Liver (tissue), 9 donors: ENCODE results near the gene ABHD18. TPM values are rescaled to one million over a fixed set of nuclear protein-coding genes. Genes with fewer than 3 reads are reported as not detected.
"Not testable (repeated sequence)": the region's sequence is repeated elsewhere in the genome, so short reads cannot be mapped to it uniquely, and the experiment has no call there.

Experiments
- DNase-seq: peaks from one replicate; pipeline ENCODE4 v3.0.0-alpha.2; 2017; ENCODE audit warnings: low spot score
- H3K27ac ChIP-seq, 2 donors: one replicate each; pipeline ENCODE4 v1.7.0; 2013; ENCODE audit warnings: inconsistent platforms in 2 of 2, low read length in 2 of 2, control low read depth in 1 of 2, low read depth in 1 of 2, mild to moderate bottlenecking in 1 of 2
- H3K27me3 ChIP-seq, 4 donors: one replicate each; pipeline versions ENCODE4 v1.6.1 to v1.7.0; 2013; ENCODE audit warnings: low read length in 3 of 4, inconsistent platforms in 1 of 4, mild to moderate bottlenecking in 1 of 4, moderate library complexity in 1 of 4; ENCODE audit not compliant: control insufficient read depth in 4 of 4, insufficient read depth in 4 of 4
- H3K36me3 ChIP-seq, 4 donors: one replicate each; pipeline versions ENCODE4 v1.6.1 to v1.7.0; 2013; ENCODE audit warnings: low read length in 3 of 4, mild to moderate bottlenecking in 3 of 4, low read depth in 1 of 4, moderate library complexity in 1 of 4; ENCODE audit not compliant: control insufficient read depth in 4 of 4, insufficient read depth in 3 of 4
- H3K4me1 ChIP-seq, 4 donors: one replicate each; pipeline versions ENCODE4 v1.6.1 to v1.7.0; 2013; ENCODE audit warnings: low read length in 3 of 4, mild to moderate bottlenecking in 3 of 4, moderate library complexity in 1 of 4; ENCODE audit not compliant: control insufficient read depth in 4 of 4, insufficient read depth in 4 of 4
- H3K4me3 ChIP-seq, 3 donors: one replicate each; pipeline versions ENCODE4 v1.6.1 to v1.7.0; 2013; ENCODE audit warnings: low read length in 3 of 3, control low read depth in 1 of 3, low read depth in 1 of 3, mild to moderate bottlenecking in 1 of 3
- H3K9ac ChIP-seq, 2 donors: one replicate each; pipeline ENCODE4 v1.7.0; 2013; ENCODE audit warnings: low read length in 2 of 2, mild to moderate bottlenecking in 2 of 2, moderate library complexity in 2 of 2, control low read depth in 1 of 2, low read depth in 1 of 2
- H3K9me3 ChIP-seq, 4 donors: one replicate each; pipeline versions ENCODE4 v1.6.1 to v1.7.0; 2013; ENCODE audit warnings: low read length in 3 of 4; ENCODE audit not compliant: control insufficient read depth in 4 of 4
- ATF3 ChIP-seq: IDR thresholded peaks from 2 replicates; pipeline ENCODE4 v1.6.1; 2016; ENCODE audit warnings: antibody characterized with exemption
- CTCF ChIP-seq: fragments of 150-350 bp; IDR thresholded peaks from 2 replicates; pipeline ENCODE4 v1.5.1; 2017; ENCODE audit warnings: improper control_type of control experiment, low read depth, low read length; ENCODE audit not compliant: missing input control
- FOXA1 ChIP-seq: IDR thresholded peaks from 2 replicates; pipeline ENCODE4 v1.6.1; 2016; ENCODE audit warnings: antibody characterized with exemption
- GABPA ChIP-seq, 2 donors: IDR thresholded peaks in 1 of 2; conservative IDR thresholded peaks in 1 of 2; 2 replicates each; pipeline ENCODE4 v1.6.1; 2016; ENCODE audit warnings: antibody characterized with exemption in 2 of 2, mild to moderate bottlenecking in 1 of 2, moderate library complexity in 1 of 2
- HNF4A ChIP-seq, 2 donors: conservative IDR thresholded peaks; 2 replicates each; pipeline ENCODE4 v1.6.1; 2016; ENCODE audit warnings: antibody characterized with exemption in 2 of 2, mild to moderate bottlenecking in 2 of 2
- HNF4G ChIP-seq: IDR thresholded peaks from 2 replicates; pipeline ENCODE4 v1.6.1; 2016; ENCODE audit warnings: antibody characterized with exemption
- NR2F2 ChIP-seq: IDR thresholded peaks from 2 replicates; pipeline ENCODE4 v1.6.1; 2016; ENCODE audit warnings: antibody characterized with exemption
- RAD21 ChIP-seq, 2 donors: IDR thresholded peaks; 2 replicates each; pipeline ENCODE4 v1.6.1; 2016; ENCODE audit warnings: antibody characterized with exemption in 2 of 2, mild to moderate bottlenecking in 2 of 2
- REST ChIP-seq: IDR thresholded peaks from 2 replicates; pipeline ENCODE4 v1.6.1; 2016; ENCODE audit warnings: antibody characterized with exemption, mild to moderate bottlenecking
- RXRA ChIP-seq, 2 donors: IDR thresholded peaks; 2 replicates each; pipeline ENCODE4 v1.6.1; 2017 to 2018; ENCODE audit warnings: antibody characterized with exemption in 2 of 2, mild to moderate bottlenecking in 1 of 2
- SP1 ChIP-seq: IDR thresholded peaks from 2 replicates; pipeline ENCODE4 v1.6.1; 2018; ENCODE audit warnings: antibody characterized with exemption, mild to moderate bottlenecking
- TAF1 ChIP-seq: conservative IDR thresholded peaks from 2 replicates; pipeline ENCODE4 v1.6.1; 2016; ENCODE audit warnings: antibody characterized with exemption, mild to moderate bottlenecking
- YY1 ChIP-seq: IDR thresholded peaks from 2 replicates; pipeline ENCODE4 v1.6.1; 2016; ENCODE audit warnings: antibody characterized with exemption, mild to moderate bottlenecking
- WGBS: extraction: QIAGEN DNeasy Blood & Tissue Kit; methylation state at CpG from one replicate; pipeline ENCODE4 v1.1.7; 2013; 5-methylcytosine and 5-hydroxymethylcytosine counted together
- polyA plus RNA-seq, 2 donors: library from polyadenylated mRNA; stranded (reverse) in 1 of 2; unstranded in 1 of 2; fragments of 200-250 nt in 1 of 2; fragments of >200 nt in 1 of 2; fragmentation: Nextera tagmentation in 1 of 2; extraction: Ambion mirVana in 1 of 2; gene quantifications; one replicate each; pipeline versions ENCODE4 v1.2.1 to v1.2.3, GENCODE V29; 2013 to 2015
- total RNA-seq, 2 donors: library from RNA; depleted of rRNA; stranded (reverse); fragments of >200 nt; gene quantifications; one replicate each; pipeline ENCODE4 v1.2.3, GENCODE V29; 2014
- donor health status: healthy.
- donor health status: healthy.
- donor health status: healthy.
- donor health status: healthy.
- donor health status: healthy.

Gene ABHD18
- total and polyA plus RNA-seq, 4 donors: 3.9 to 14.1 (median 8.5) TPM

GRCh38 chr4:127922226-127922625 lies 43.0 kb upstream of the ABHD18 start:
- no peak overlapping the region for H3K27ac ChIP-seq
- 100% methylated on average over 2 of the region's 2 CpGs for WGBS
- no peak overlapping the region for H3K9ac ChIP-seq
- H3K9me3 ChIP-seq: no peaks in the 10 kb centered on the region
- H3K27me3 ChIP-seq: no peaks in the 10 kb centered on the region
- H3K4me1 ChIP-seq: no peaks in the 10 kb centered on the region
- DNase-seq: no peak
- no peak overlapping the region for H3K4me3 ChIP-seq
- TF ChIP-seq YY1 (no peak), REST (no peak)
- H3K36me3 ChIP-seq: peaks cover 7 to 19% (median 15%) of the 10 kb centered on the region in 4 donors

GRCh38 chr4:127925720-127926119 lies 39.5 kb upstream of the ABHD18 start:
- H3K27ac ChIP-seq, H3K9me3 ChIP-seq, H3K9ac ChIP-seq, DNase-seq, H3K4me1 ChIP-seq, H3K4me3 ChIP-seq, H3K27me3 ChIP-seq: not testable (repeated sequence)
- peaks cover 6 to 15% (median 10%) of the 10 kb centered on the region in 4 donors for H3K36me3 ChIP-seq
- 96% methylated on average over 2 of the region's 2 CpGs for WGBS

GRCh38 chr4:127930175-127930574 lies 35.0 kb upstream of the ABHD18 start:
- TF ChIP-seq RAD21 (IDR thresholded peaks at IDR 0.05): no peak
- TF ChIP-seq YY1: no peak
- TF ChIP-seq HNF4G: no peak
- TF ChIP-seq SP1: no peak
- TF ChIP-seq HNF4A (conservative IDR thresholded peaks at IDR 0.05): no peak
- TF ChIP-seq FOXA1: no peak
- no peak for TF ChIP-seq CTCF
- no peak for TF ChIP-seq ATF3
- no peak for TF ChIP-seq GABPA (IDR thresholded peaks at IDR 0.05 in 1 of 2, conservative IDR thresholded peaks at IDR 0.05 in 1 of 2)
- no peak for TF ChIP-seq TAF1
- no peak for TF ChIP-seq RXRA (IDR thresholded peaks at IDR 0.05)
- TF ChIP-seq REST: no peak
- no peak for TF ChIP-seq NR2F2
- 98% methylated on average over 1 of the region's 1 CpG for WGBS
- Histone ChIP-seq H3K4me1 (no peaks in the 10 kb centered on the region), H3K9me3 (no peaks in the 10 kb centered on the region), H3K36me3 (peaks cover 0 to 5% (median 4%) of the 10 kb centered on the region in 4 donors), H3K4me3 (no peak overlapping the region), H3K27me3 (no peaks in the 10 kb centered on the region), H3K27ac (no peak overlapping the region), H3K9ac (no peak overlapping the region)
- no peak for DNase-seq

- H3K36me3 ChIP-seq: not testable (repeated sequence)
Observed at GRCh38 chr4:127931836-127932235, 33.4 kb upstream of the ABHD18 start.

More at GRCh38 chr4:127931836-127932235, 33.4 kb upstream of the ABHD18 start:
- not testable (repeated sequence) for H3K9ac ChIP-seq, H3K4me3 ChIP-seq, H3K4me1 ChIP-seq, H3K27me3 ChIP-seq, DNase-seq, H3K9me3 ChIP-seq, H3K27ac ChIP-seq
- 85% methylated on average over 6 of the region's 6 CpGs for WGBS
